Ammon's horn (tissue), 1 donor: ENCODE results near the gene BEST1.

Experiments used
- DNase-seq: peaks from one replicate; pipeline ENCODE4 v3.0.0-alpha.2; 2016; ENCODE audit warnings: low spot score

BEST1 gene

DNA sequence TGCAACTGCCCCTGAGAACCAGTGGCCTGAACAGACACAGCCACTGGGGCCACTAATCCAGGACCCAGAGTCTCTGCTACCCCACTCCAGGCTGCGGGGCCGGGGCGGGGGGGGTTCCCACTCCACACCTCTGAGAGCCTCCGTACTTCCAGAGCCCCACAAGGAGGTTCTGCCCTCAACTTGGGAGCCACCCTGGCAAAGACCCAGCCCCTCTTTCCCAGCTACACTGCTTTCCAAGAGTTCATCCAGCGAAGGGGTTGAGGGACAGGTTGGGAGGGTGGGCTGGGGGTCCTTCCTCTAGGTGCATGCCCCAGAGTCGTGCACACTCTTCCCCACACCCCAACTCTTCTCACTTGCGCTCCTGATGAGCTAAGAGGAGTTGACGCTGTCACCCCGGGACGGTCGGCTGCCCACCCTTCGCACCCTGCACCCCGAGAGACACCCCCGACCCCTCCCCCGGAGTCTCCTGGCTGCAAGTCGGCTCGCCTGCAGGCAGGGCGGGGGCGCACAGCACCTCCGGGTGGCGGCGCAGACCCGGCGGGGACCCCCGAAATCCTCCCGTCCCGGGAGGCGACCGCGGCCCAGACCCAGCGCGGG is 33.3 kb upstream of the BEST1 start:
- DNase-seq, result no peak

GRCh38 chr11:61917334-61918109 is 32.6 kb upstream of the BEST1 start, which contains the start of gene RAB3IL1:
Gene RAB3IL1 (minus strand): TSS chr11:61917566. CDS start chr11:61917367, 199 bp downstream.
- peak; percentile 60 for DNase-seq

- no peak for DNase-seq
These were observed 31.8 kb upstream of the BEST1 start for GRCh38 chr11:61918251-61918937.

DNA sequence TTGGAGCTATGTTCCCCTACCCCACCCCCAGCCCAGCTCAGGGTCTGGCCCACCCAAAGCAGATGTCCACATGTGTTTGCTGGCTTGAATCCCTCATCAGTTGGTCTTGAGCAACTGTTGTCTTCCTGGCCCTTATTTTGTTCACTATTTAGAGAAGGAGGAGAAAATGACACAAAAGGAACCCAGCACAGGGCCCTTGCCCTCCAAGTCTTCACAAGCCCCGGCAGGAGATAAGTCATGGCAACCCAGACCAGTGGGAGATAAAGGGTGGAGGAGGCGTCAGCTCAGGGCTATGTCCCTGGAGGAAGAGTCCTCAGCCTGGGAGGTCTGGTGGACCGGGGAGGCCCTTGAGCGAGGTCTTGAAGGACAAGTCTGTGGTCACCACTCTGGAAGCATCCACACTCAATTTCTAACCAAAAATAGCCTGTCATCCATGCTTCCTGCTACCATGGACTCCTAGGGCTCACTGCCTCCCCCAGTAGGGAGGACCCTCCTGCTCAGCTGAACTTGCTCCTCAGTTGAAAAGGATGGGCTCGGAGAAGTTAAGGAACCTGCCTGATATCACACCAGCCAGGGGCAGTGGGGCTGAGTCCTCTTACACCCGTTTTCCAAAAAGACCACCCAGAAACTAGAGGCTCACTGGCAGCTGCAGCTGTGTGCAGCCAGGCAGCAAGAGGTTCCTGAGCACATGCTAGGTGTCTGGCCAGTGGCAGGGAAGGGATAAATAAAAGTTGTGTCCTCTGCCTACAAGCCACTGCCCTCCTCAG is 31.0 kb upstream of the BEST1 start:
- DNase-seq, result no peak

DNA sequence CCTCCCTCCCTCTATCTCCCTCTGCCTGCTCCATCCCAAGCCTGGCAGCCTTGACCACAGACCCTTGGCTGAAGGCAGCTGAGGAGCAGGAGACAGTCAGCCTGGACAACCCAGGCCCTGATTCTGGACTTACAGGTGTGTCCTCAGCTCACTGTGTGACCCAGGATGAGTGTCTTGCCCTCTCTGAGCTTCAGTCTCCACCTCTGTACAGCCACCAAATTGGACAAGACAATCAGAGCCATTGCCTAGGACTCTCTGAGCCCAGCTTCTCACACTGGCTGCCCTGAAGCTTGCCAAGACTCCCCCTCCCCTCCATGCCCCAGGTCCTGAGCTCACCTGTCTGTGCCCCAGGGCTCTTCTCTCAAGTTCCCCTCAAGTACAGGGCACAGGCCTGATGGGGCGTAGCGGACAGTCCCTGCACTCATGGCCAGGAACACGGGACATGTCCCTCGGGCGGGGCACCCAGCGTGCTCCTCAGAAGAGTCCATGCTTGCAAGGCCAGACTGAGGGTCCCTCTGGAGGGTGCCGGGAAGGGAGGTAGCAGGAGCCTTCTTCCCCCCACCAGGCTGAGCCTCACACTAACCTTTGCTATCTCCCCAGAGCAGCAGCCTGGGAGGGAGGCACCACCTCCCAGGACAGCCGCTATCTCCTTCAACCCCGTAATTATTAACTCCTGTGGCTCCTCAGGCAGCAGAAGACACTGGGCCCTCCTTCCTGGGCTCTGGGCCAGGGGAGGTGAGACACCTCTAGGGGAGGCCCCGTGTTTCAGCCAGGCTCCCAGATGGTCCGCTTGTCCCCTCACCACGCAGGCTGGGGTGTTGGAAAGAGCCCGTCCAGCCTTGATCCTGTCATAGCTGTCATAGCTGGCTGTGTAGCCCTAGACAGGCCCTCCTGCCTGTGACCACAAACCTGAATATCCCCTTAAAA is 30.2 kb upstream of the BEST1 start:
- DNase-seq, result no peak

DNA sequence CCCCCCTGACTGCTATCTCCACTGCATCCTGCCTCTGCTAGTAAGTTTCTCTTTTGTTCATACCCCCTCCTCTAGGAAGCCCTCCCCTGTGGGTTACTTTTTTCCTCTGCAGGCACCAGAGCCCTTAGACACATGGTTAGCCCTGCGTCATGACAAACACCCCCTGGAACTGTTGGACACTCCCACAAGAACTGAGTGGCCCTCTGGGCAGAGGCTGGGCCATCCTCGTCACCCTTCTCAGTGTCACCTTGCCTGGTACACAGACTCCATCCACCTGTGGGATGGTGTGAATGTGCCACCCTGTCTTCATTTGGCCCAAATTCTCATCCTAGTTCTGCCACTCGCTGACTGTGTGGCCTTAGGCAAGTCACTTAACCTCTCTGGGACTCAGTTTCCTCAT is 28.7 kb upstream of the BEST1 start:
- DNase-seq, result no peak

- DNase-seq, result peak; percentile 77
These were observed 27.6 kb upstream of the BEST1 start for GRCh38 chr11:61922539-61922938.

DNA sequence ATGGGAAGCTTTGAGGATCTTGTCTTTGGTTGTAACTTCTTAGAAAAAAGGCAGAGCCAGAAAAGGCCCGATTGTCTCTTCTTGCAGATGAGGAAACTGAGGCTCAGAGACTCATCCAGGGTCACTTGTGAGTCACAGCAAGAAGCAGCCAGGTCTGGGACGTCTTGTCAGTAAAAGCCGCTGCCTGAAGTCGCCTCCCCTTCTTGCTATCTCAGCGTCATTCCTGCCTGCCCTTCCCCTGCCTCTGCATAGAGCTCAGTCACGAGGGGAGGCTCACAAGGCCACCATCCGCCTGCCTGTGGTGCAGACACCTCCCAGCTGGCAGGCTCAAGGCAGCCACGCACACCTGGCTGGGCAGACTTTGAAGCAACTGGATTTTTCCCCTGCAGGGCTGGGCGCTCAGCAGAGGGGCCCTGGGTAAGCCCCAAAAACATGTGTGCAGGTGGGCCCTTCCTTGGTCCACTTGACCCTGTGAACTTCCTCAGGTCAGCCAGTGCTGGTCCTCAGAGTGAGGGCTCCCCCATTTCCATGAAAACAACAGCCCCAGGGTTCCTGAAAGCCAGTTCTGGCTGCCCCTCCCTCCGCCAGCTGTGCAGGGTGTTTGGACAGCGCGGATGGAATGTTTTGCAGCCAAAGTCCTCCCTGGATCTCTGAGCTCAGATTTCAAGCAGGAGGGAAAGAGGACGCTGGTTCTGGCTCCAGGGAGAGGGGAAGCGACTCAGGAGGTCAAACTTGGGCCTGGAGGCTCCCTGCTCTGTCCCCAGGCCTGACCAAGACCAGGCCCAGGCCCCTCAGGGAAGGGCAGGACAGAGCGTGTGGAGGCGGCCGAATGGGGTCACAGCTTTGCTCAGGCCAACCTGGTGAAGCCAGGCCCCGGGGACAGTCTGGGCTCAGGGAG is 26.7 kb upstream of the BEST1 start:
- DNase-seq, result no peak

- no peak for DNase-seq
These were observed 26.1 kb upstream of the BEST1 start for GRCh38 chr11:61924064-61924455.

DNA sequence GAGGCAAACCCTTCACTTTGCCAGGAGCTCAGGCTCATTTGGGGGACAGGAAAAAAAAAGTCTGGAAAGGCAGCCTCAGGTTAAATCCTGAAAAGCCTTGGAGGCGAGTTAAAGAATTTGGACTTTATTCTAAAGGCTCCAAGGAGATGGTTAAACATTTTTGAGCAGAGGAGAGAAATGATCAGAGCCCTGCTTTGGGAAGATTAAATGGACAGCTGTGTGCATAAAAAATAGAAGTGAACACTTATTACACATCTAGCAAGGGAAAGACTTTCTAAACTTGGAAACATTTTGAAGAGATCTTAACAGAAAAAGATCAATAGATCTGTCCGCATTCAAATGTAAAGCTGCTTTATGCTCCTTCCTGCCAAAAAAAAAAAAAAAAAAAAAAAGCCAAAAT is 24.4 kb upstream of the BEST1 start:
- no peak for DNase-seq

GRCh38 chr11:61926235-61926634 is 23.9 kb upstream of the BEST1 start:
- DNase-seq, result no peak

DNA sequence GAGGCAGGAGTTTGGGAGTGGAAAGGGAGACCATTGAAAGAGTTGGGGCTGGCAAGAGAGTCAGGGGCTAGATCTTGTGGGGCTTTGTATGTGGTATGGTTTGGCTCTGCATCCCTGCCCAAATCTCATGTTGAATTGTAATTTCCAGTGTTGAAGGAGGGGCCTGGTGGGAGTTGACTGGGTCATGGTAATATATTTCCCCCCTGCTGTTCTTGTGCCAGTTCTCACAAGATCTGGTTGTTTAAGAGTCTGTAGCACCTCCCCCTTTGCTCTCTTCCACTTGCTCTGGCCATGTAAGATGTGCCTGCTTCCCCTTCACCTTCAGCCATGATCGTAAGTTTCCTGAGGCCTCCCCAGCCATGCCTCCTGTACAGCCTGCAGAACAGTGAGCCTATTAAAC is 22.6 kb upstream of the BEST1 start:
- no peak for DNase-seq

- no peak for DNase-seq
These were observed 21.5 kb upstream of the BEST1 start for GRCh38 chr11:61928606-61929005.

GRCh38 chr11:61930933-61931332 is 19.2 kb upstream of the BEST1 start:
- DNase-seq, result no peak

DNA sequence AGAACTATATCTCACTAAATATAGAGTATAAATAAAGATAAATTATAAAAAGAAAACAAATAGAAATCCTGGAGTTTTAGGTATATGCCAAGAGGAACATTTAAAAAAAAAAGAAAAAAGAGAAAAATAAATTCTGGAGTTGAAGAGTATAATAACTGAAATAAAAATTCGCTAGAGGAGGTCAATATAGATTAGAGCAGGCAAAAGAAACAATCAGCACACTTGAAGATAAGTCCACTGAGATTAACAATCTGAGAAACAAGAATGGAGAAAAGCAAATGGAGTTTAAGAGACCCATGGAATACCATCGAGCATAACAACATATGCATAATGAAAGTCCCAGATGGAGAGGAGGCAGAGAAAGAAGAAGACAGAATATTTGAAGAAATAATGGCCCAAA is 14.3 kb upstream of the BEST1 start:
- no peak for DNase-seq

DNA sequence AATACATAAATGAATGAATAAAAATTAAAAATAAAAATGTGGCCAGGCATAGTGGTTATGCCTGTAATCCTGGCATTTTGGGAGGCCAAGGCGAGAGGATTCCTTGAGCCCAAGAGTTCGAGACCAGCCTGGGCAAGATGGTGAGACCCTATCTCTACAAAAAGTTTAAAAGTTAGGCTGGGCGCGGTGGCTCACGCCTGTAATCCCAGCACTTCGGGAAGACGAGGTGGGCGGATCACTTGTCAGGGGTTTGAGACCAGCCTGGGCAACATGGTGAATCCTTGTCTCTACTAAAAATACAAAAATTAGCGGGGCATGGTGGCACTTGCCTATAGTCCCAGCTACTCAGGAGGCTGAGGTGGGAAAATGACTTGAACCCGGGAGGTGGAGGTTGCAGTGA is 9.7 kb upstream of the BEST1 start:
- no peak for DNase-seq

- DNase-seq, result no peak
These were observed 5.0 kb upstream of the BEST1 start for GRCh38 chr11:61945191-61945590.

GRCh38 chr11:61946894-61947293 is 3.3 kb upstream of the BEST1 start:
- DNase-seq, result no peak

DNA sequence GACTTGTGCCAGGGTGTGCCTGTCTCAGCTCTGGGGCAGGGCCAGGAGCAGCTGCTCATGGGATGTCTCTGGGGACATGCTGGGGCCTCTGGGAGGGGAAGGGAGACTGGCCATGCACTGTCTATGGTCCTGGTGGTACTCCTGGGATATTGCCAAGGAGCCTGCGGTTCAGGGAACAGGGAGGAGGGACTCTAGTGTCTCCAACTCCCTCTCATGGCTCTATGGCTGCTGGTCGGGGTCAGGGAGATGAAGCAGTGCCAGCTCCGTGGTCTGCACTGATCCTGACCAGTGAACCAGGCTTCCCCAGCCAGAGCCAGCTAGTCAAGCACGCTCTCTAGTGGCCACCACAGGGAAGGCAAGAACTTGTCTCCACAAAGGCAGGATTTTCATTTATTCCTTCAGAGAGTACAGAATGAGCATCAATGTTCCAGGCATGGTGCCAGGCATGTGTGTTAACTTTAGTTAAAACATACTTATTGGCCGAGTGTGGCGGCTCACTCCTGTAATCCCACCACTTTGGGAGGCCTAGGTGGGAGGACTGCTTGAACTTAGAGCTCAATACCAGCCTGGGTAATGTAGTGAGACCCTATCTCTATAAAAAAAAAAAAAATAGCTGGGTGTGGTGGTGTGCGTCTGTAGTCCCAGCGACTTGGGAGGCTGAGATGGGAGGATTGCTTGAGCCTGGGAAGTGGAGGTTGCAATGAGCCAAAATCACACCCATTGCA is 2.5 kb upstream of the BEST1 start:
- DNase-seq, result peak; percentile 94

GRCh38 chr11:61948505-61948904 is 1.6 kb upstream of the BEST1 start:
- DNase-seq, result no peak
